ENCODE results near the gene PSMD13.

PSMD13 gene

DNA sequence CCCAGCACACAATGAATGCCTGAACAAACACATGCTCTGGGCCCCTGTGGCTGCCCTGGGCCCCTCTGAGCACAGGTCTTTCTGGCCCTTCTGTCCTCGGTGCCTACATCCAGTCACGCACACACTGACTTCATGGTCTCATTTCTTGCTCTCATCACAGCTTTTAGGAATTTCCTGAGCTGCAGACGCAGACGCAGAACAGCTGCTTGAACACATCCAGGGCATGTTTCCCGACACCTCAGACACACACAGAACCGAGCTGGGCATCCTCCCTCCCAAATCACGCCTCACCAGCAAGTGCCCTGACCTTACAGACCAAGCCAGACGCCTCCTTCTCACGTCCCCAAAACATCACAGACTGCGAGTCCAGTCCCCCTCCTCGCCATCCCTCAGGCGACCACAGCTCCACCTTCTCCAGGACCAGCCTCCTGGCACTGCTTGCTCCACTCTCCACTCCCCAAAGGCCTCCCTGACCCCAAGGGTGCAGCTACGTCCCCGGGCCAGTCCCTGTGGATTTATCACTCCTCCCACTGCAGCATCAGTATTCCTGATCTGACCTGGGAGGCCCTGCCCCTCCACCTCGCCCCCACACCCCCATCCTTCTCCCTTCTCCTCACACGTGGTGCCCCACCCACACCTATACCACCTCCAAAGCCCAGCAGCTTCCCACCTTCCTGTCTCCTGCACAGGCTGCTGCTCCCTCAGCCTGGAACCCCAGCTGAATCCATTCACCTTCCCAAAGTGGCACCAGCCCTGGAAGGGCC lies 13.6 kb upstream of the PSMD13 start:
- no peak for TF ChIP-seq ZNF70 (CRISPR knock-in tag; IDR thresholded peaks at IDR 0.05)
- no peak for TF ChIP-seq TOX (CRISPR knock-in tag; IDR thresholded peaks at IDR 0.05; ENCODE audit: borderline replicate concordance)
- TF ChIP-seq, protein P1, sequence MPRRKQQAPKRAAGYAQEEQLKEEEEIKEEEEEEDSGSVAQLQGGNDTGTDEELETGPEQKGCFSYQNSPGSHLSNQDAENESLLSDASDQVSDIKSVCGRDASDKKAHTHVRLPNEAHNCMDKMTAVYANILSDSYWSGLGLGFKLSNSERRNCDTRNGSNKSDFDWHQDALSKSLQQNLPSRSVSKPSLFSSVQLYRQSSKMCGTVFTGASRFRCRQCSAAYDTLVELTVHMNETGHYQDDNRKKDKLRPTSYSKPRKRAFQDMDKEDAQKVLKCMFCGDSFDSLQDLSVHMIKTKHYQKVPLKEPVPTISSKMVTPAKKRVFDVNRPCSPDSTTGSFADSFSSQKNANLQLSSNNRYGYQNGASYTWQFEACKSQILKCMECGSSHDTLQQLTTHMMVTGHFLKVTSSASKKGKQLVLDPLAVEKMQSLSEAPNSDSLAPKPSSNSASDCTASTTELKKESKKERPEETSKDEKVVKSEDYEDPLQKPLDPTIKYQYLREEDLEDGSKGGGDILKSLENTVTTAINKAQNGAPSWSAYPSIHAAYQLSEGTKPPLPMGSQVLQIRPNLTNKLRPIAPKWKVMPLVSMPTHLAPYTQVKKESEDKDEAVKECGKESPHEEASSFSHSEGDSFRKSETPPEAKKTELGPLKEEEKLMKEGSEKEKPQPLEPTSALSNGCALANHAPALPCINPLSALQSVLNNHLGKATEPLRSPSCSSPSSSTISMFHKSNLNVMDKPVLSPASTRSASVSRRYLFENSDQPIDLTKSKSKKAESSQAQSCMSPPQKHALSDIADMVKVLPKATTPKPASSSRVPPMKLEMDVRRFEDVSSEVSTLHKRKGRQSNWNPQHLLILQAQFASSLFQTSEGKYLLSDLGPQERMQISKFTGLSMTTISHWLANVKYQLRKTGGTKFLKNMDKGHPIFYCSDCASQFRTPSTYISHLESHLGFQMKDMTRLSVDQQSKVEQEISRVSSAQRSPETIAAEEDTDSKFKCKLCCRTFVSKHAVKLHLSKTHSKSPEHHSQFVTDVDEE (CRISPR knock-in tag; IDR thresholded peaks at IDR 0.05): no peak
- TF ChIP-seq CSDC2 (CRISPR knock-in tag; IDR thresholded peaks at IDR 0.05): no peak
- TF ChIP-seq GLIS3 (CRISPR knock-in tag; IDR thresholded peaks at IDR 0.05): no peak
- TF ChIP-seq, protein P2, sequence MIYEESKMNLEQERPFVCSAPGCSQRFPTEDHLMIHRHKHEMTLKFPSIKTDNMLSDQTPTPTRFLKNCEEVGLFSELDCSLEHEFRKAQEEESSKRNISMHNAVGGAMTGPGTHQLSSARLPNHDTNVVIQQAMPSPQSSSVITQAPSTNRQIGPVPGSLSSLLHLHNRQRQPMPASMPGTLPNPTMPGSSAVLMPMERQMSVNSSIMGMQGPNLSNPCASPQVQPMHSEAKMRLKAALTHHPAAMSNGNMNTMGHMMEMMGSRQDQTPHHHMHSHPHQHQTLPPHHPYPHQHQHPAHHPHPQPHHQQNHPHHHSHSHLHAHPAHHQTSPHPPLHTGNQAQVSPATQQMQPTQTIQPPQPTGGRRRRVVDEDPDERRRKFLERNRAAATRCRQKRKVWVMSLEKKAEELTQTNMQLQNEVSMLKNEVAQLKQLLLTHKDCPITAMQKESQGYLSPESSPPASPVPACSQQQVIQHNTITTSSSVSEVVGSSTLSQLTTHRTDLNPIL (CRISPR knock-in tag; IDR thresholded peaks at IDR 0.05; ENCODE audit: low read depth): no peak
- TF ChIP-seq RARB (CRISPR knock-in tag; IDR thresholded peaks at IDR 0.05): no peak
- TF ChIP-seq ZFP3 (CRISPR knock-in tag; IDR thresholded peaks at IDR 0.05): no peak
- TF ChIP-seq, protein P3, sequence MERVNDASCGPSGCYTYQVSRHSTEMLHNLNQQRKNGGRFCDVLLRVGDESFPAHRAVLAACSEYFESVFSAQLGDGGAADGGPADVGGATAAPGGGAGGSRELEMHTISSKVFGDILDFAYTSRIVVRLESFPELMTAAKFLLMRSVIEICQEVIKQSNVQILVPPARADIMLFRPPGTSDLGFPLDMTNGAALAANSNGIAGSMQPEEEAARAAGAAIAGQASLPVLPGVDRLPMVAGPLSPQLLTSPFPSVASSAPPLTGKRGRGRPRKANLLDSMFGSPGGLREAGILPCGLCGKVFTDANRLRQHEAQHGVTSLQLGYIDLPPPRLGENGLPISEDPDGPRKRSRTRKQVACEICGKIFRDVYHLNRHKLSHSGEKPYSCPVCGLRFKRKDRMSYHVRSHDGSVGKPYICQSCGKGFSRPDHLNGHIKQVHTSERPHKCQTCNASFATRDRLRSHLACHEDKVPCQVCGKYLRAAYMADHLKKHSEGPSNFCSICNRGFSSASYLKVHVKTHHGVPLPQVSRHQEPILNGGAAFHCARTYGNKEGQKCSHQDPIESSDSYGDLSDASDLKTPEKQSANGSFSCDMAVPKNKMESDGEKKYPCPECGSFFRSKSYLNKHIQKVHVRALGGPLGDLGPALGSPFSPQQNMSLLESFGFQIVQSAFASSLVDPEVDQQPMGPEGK (CRISPR knock-in tag; IDR thresholded peaks at IDR 0.05; ENCODE audit: borderline replicate concordance): no peak
- no peak for TF ChIP-seq ZNF565 (CRISPR knock-in tag; conservative IDR thresholded peaks at IDR 0.05; ENCODE audit: low read depth)
- no peak for TF ChIP-seq ARNTL (CRISPR knock-in tag; IDR thresholded peaks at IDR 0.05; ENCODE audit: borderline replicate concordance, low read depth)
- TF ChIP-seq ZNF8 (CRISPR knock-in tag; IDR thresholded peaks at IDR 0.05): no peak
- no peak for TF ChIP-seq BACH2 (CRISPR knock-in tag; IDR thresholded peaks at IDR 0.05; ENCODE audit: borderline replicate concordance)
- no peak for TF ChIP-seq TCF4 (CRISPR knock-in tag; IDR thresholded peaks at IDR 0.05; ENCODE audit: borderline replicate concordance)
- no peak for TF ChIP-seq PPARA (CRISPR knock-in tag; IDR thresholded peaks at IDR 0.05; ENCODE audit: borderline replicate concordance)
- TF ChIP-seq, protein P4, sequence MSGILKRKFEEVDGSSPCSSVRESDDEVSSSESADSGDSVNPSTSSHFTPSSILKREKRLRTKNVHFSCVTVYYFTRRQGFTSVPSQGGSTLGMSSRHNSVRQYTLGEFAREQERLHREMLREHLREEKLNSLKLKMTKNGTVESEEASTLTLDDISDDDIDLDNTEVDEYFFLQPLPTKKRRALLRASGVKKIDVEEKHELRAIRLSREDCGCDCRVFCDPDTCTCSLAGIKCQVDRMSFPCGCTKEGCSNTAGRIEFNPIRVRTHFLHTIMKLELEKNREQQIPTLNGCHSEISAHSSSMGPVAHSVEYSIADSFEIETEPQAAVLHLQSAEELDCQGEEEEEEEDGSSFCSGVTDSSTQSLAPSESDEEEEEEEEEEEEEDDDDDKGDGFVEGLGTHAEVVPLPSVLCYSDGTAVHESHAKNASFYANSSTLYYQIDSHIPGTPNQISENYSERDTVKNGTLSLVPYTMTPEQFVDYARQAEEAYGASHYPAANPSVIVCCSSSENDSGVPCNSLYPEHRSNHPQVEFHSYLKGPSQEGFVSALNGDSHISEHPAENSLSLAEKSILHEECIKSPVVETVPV (CRISPR knock-in tag; IDR thresholded peaks at IDR 0.05): no peak
- ATAC-seq: no peak

DNA sequence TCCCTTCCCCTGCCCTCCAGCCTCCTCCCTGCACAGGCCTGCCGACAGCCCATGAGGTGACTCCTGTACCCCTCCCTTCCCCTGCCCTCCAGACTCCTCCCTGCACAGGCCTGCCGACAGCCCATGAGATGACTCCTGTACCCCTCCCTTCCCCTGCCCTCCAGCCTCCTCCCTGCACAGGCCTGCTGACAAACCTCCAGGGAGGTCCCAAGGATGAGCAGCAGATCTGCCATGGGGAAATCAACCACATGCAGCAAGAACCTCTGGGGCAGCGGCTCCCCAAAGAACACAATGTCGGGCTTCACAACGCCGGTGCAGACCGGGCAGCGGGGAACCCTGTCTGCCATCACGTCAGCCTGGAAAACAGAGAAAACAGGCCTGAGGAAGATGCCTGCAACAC lies 12.9 kb upstream of the PSMD13 start:
- TF ChIP-seq RARB (CRISPR knock-in tag; IDR thresholded peaks at IDR 0.05) (no peak), TCF4 (CRISPR knock-in tag; IDR thresholded peaks at IDR 0.05; ENCODE audit: borderline replicate concordance) (no peak), ZNF565 (CRISPR knock-in tag; conservative IDR thresholded peaks at IDR 0.05; ENCODE audit: low read depth) (no peak), SNAI2 (CRISPR knock-in tag; IDR thresholded peaks at IDR 0.05) (no peak), OSR1 (CRISPR knock-in tag; IDR thresholded peaks at IDR 0.05) (no peak), BACH2 (CRISPR knock-in tag; IDR thresholded peaks at IDR 0.05; ENCODE audit: borderline replicate concordance) (no peak), GLIS3 (CRISPR knock-in tag; IDR thresholded peaks at IDR 0.05) (no peak), ESRRG (CRISPR knock-in tag; IDR thresholded peaks at IDR 0.05) (no peak)
- TF ChIP-seq, protein P2 (CRISPR knock-in tag; IDR thresholded peaks at IDR 0.05; ENCODE audit: low read depth): no peak
- TF ChIP-seq, protein P1 (CRISPR knock-in tag; IDR thresholded peaks at IDR 0.05): no peak
- TF ChIP-seq, protein P3 (CRISPR knock-in tag; IDR thresholded peaks at IDR 0.05; ENCODE audit: borderline replicate concordance): no peak

More for the DNA sequence above, 12.9 kb upstream of the PSMD13 start:
- no peak for ATAC-seq

Measured in SK-N-SH treated with all-trans-retinoic acid at 6 μM for 48 hours (cell line).